IMR-90 (cell line): ENCODE data around the gene MAN2A1. TPM values are rescaled to one million over a fixed set of nuclear protein-coding genes. Genes with fewer than 3 reads are reported as not detected.

ENCODE experiments used
- ATAC-seq: fragments of 200-7000 bp; cut with Tn5 transposase; 2 replicates; pipeline ENCODE4 v1.9.1; 2020; ENCODE audit warnings: low read depth, mild to moderate bottlenecking, moderate library complexity
- BruUV-seq: library from RNA; stranded (reverse); fragments of 400-500 nt; replicated peaks from 2 replicates; lab custom pipeline; 2021; lab: Mats Ljungman, UMichigan
- CTCF ChIA-PET: fragments of 300-600 bp; formaldehyde crosslinking; extraction: SDS; loops from one replicate; lab custom pipeline; 2021; ENCODE audit warnings: antibody characterized with exemption; lab: Yijun Ruan, JAX
- POLR2A ChIA-PET: fragments of 300-600 bp; sonication (Branson Sonifier 250); formaldehyde crosslinking; loops from one replicate; lab custom pipeline; 2022; ENCODE audit warnings: antibody characterized with exemption; ENCODE audit not compliant: unreplicated experiment; lab: Charles Lee
- DNase-seq: peaks from one replicate; pipeline ENCODE4 v3.0.0; 2013
- H2AFZ ChIP-seq: replicated peaks from 2 replicates; pipeline ENCODE3; 2013; ENCODE audit warnings: low read length, mild to moderate bottlenecking; ENCODE audit not compliant: poor library complexity
- H2AK5ac ChIP-seq: 2 replicates; pipeline ENCODE4 v1.6.1; 2013; ENCODE audit warnings: low read depth, low read length, inconsistent platforms
- H2AK9ac ChIP-seq: replicated peaks from 2 replicates; pipeline ENCODE3; 2013; ENCODE audit warnings: mild to moderate bottlenecking, low read depth, low read length, moderate library complexity; ENCODE audit not compliant: poor library complexity
- H2BK120ac ChIP-seq: 2 replicates; pipeline ENCODE4 v1.6.1; 2013; ENCODE audit warnings: low read depth, low read length, inconsistent platforms
- H2BK15ac ChIP-seq: 3 replicates; pipeline ENCODE4 v1.6.1; 2013; ENCODE audit warnings: low read depth, low read length, inconsistent platforms
- H2BK20ac ChIP-seq: 2 replicates; pipeline ENCODE4 v1.6.1; 2013; ENCODE audit warnings: low read depth, mild to moderate bottlenecking, inconsistent platforms, low read length, moderate library complexity
- H2BK5ac ChIP-seq: 2 replicates; pipeline ENCODE4 v1.6.1; 2013; ENCODE audit warnings: mild to moderate bottlenecking, low read depth, low read length, inconsistent platforms; ENCODE audit not compliant: poor library complexity, severe bottlenecking
- H3K14ac ChIP-seq: replicated peaks from 2 replicates; pipeline ENCODE4 v1.6.1; 2013; ENCODE audit warnings: low read depth, low read length, inconsistent platforms
- H3K18ac ChIP-seq: 2 replicates; pipeline ENCODE4 v1.6.1; 2013; ENCODE audit warnings: low read depth, low read length, control low read depth
- H3K23ac ChIP-seq: 2 replicates; pipeline ENCODE4 v1.6.1; 2013; ENCODE audit warnings: low read depth, low read length, inconsistent platforms
- H3K27ac ChIP-seq: 2 replicates; pipeline ENCODE4 v1.5.1; 2013; ENCODE audit warnings: mild to moderate bottlenecking, control low read depth, low read length; ENCODE audit not compliant: insufficient read depth
- H3K27me3 ChIP-seq: 2 replicates; pipeline ENCODE4 v1.6.1; 2013; ENCODE audit warnings: low read length; ENCODE audit not compliant: control insufficient read depth, insufficient read depth
- H3K36me3 ChIP-seq: 2 replicates; pipeline ENCODE4 v1.6.1; 2013; ENCODE audit warnings: low read length, mixed read lengths; ENCODE audit not compliant: control insufficient read depth, insufficient read depth
- H3K4ac ChIP-seq: 2 replicates; pipeline ENCODE4 v1.6.1; 2013; ENCODE audit warnings: low read depth, low read length, inconsistent platforms
- H3K4me1 ChIP-seq: 2 replicates; pipeline ENCODE4 v1.6.1; 2013; ENCODE audit warnings: low read length, mixed read lengths; ENCODE audit not compliant: control insufficient read depth, insufficient read depth
- H3K4me2 ChIP-seq: 2 replicates; pipeline ENCODE4 v1.6.1; 2013; ENCODE audit warnings: low read depth, mild to moderate bottlenecking, control low read depth, low read length, moderate library complexity
- H3K4me3 ChIP-seq: 2 replicates; pipeline ENCODE4 v1.5.1; 2013; ENCODE audit warnings: low read depth, mild to moderate bottlenecking, control low read depth, low read length, moderate library complexity; ENCODE audit not compliant: insufficient read depth
- H3K56ac ChIP-seq: 2 replicates; pipeline ENCODE4 v1.6.1; 2013; ENCODE audit warnings: low read length, inconsistent platforms; ENCODE audit not compliant: insufficient read depth; ENCODE audit errors: extremely low read depth
- H3K79me1 ChIP-seq, 2 experiments: 2 replicates each; pipeline ENCODE4 v1.6.1; 2013; ENCODE audit warnings: low read length in 2 of 2, inconsistent platforms in 1 of 2, low read depth in 1 of 2
- H3K9ac ChIP-seq: 2 replicates; pipeline ENCODE4 v1.6.1; 2013; ENCODE audit warnings: low read depth, low read length, control low read depth
- H3K9me1 ChIP-seq: 2 replicates; pipeline ENCODE4 v1.6.1; 2013; ENCODE audit warnings: low read length, inconsistent platforms; ENCODE audit not compliant: insufficient read depth
- H3K9me3 ChIP-seq: 2 replicates; pipeline ENCODE4 v1.6.1; 2013; ENCODE audit warnings: low read length; ENCODE audit not compliant: control insufficient read depth, insufficient read depth
- H4K20me1 ChIP-seq: 2 replicates; pipeline ENCODE4 v1.6.1; 2013; ENCODE audit warnings: low read length, inconsistent platforms; ENCODE audit not compliant: insufficient read depth
- H4K5ac ChIP-seq: 2 replicates; pipeline ENCODE4 v1.6.1; 2013; ENCODE audit warnings: mild to moderate bottlenecking, low read depth, low read length, control low read depth
- H4K8ac ChIP-seq, 2 experiments: 2 replicates each; pipeline ENCODE4 v1.6.1; 2013; ENCODE audit warnings: low read depth in 2 of 2, low read length in 2 of 2, control low read depth in 1 of 2, inconsistent platforms in 1 of 2
- H4K91ac ChIP-seq: 2 replicates; pipeline ENCODE4 v1.6.1; 2013; ENCODE audit warnings: low read depth, low read length, inconsistent platforms; ENCODE audit not compliant: insufficient read depth
- MAZ ChIP-seq: IDR thresholded peaks from 2 replicates; pipeline ENCODE4 v1.6.1; 2012; ENCODE audit warnings: low read depth, mild to moderate bottlenecking, low read length, improper control_type of control experiment, moderate library complexity, borderline replicate concordance
- whole genome bisulfite sequencing, 2 experiments: methylation state at CpG; one replicate each; pipeline versions ENCODE4 v1.1.5 to v1.1.7; 2013; ENCODE audit warnings: missing lambda C conversion rate in 2 of 2; ENCODE audit not compliant: insufficient read length in 1 of 2; ENCODE audit errors: extremely low coverage in 2 of 2; 5-methylcytosine and 5-hydroxymethylcytosine counted together
- dilution Hi-C: fragments of 300-500 bp; cut with HindIII; formaldehyde crosslinking; loops from one replicate; pipeline ENCODE4 v1.14.3; 2018; ENCODE audit warnings: low sequenced_read_pairs; ENCODE audit not compliant: unreplicated experiment
- in situ Hi-C: fragments of 300-500 bp; cut with MboI; formaldehyde crosslinking; loops from 3 replicates; pipeline ENCODE4 v1.14.3; 2019; ENCODE audit warnings: low sequenced_read_pairs, inconsistent platforms, mixed read lengths
- intact Hi-C: fragments of 100-400 bp; cut with micrococcal nuclease; formaldehyde crosslinking; loops from 2 replicates; pipeline ENCODE4 v1.10.0; 2022
- polyA plus RNA-seq, 3 experiments: library from polyadenylated mRNA; depleted of rRNA; stranded (reverse); fragments of >200 nt; gene quantifications; 2 replicates each; pipeline ENCODE4 v1.2.3, GENCODE V29; 2012; ENCODE audit warnings: low replicate concordance in 1 of 3
- total RNA-seq: library from RNA; depleted of rRNA; stranded (reverse); fragments of >200 nt; gene quantifications from 2 replicates; pipeline ENCODE4 v1.2.3, GENCODE V29; 2012

Gene MAN2A1
- total and polyA plus RNA-seq, 2 of the 4 experiments (the other 2 are of a cell fraction), result 16.4 to 29.6 TPM

GRCh38 chr5:109836280-109836679 is 146.6 kb downstream of the MAN2A1 start:
- Histone ChIP-seq H3K9me1 (no peaks in the 10 kb centered on the region), H3K23ac (no peak overlapping the region), H3K27me3 (no peaks in the 10 kb centered on the region), H4K20me1 (no peaks in the 10 kb centered on the region), H3K79me1 (peaks cover 0 to 7% of the 10 kb centered on the region in 2 experiments; a peak in 3 of 4 replicates), H3K4me1 (no peaks in the 10 kb centered on the region), H3K9me3 (no peaks in the 10 kb centered on the region), H3K9ac (no peak overlapping the region), H3K27ac (no peak overlapping the region), H2BK120ac (no peak overlapping the region), H3K56ac (no peak overlapping the region), H2AK9ac (no peak overlapping the region), H4K5ac (no peak overlapping the region), H3K4me2 (no peak overlapping the region), H4K8ac (no peak overlapping the region; a peak in 1 of 4 replicates), H3K4me3 (no peak overlapping the region), H3K14ac (no peak overlapping the region; the same call in 1 of the 2 replicates), H2BK5ac (no peak overlapping the region), H2AK5ac (no peak overlapping the region), H3K36me3 (peaks cover 7% of the 10 kb centered on the region), H3K18ac (no peak overlapping the region), H2BK20ac (no peak overlapping the region), H3K4ac (no peak overlapping the region), H2AFZ (no peak overlapping the region), H4K91ac (no peak overlapping the region), H2BK15ac (no peak overlapping the region)
- DNase-seq, result no peak
- dilution Hi-C loops (no loop called here), intact Hi-C loops (no loop called here), in situ Hi-C loops (no loop called here)
- ChIA-PET POLR2A (no interaction called here), CTCF (interaction anchor here (0.9 to 1.4 kb wide), 2 partner anchors 9 to 14 kb away, joined by 3 read pairs; no protein-coding TSS in a partner anchor)
- no peak for ATAC-seq
- WGBS, 2 experiments, result no CpG with 5 or more reads among the region's 8 CpGs
- TF ChIP-seq MAZ, result no peak
- no TSS peak for BruUV-seq
